Measurements from ENCODE around the gene TRIL.

GRCh38 chr7:28988091-28988490, 30.0 kb upstream of the TRIL start:
- no peak for TF ChIP-seq CTCF (IDR thresholded peaks at IDR 0.05)
- no peak for TF ChIP-seq POLR2A (IDR thresholded peaks at IDR 0.05)
